KMS-11 (cell line): ENCODE measurements around the gene NSG2.

Experiments
- H2AFZ ChIP-seq: fragments of 200-600 bp; sonication (generic); 2 replicates; pipeline ENCODE4 v1.6.1; 2016; ENCODE audit warnings: antibody characterized with exemption, mixed run types, low read depth
- H3K27ac ChIP-seq: fragments of 200-600 bp; sonication (generic); 2 replicates; pipeline ENCODE4 v1.6.1; 2016; ENCODE audit warnings: mild to moderate bottlenecking, mixed run types
- H3K27me3 ChIP-seq: fragments of 200-600 bp; sonication (generic); 2 replicates; pipeline ENCODE4 v1.6.1; 2017; ENCODE audit warnings: mild to moderate bottlenecking, low read depth, mixed run types, moderate library complexity; ENCODE audit not compliant: insufficient read depth
- H3K36me3 ChIP-seq: fragments of 200-600 bp; sonication (generic); 2 replicates; pipeline ENCODE4 v1.6.1; 2017; ENCODE audit warnings: mild to moderate bottlenecking, mixed run types; ENCODE audit not compliant: insufficient read depth
- H3K4me1 ChIP-seq: fragments of 200-600 bp; sonication (generic); 2 replicates; pipeline ENCODE4 v1.6.1; 2016; ENCODE audit warnings: mild to moderate bottlenecking, low read depth, mixed run types; ENCODE audit not compliant: poor library complexity, severe bottlenecking
- H3K4me2 ChIP-seq: fragments of 200-600 bp; sonication (generic); 2 replicates; pipeline ENCODE4 v1.7.0; 2016; ENCODE audit warnings: mild to moderate bottlenecking, mixed run types
- H3K4me3 ChIP-seq: fragments of 200-600 bp; sonication (generic); IDR thresholded peaks from 2 replicates; pipeline ENCODE4 v1.6.1; 2017; ENCODE audit warnings: low read depth, low read length, mixed read lengths; ENCODE audit not compliant: insufficient read depth
- H3K79me2 ChIP-seq: fragments of 200-600 bp; sonication (generic); 2 replicates; pipeline ENCODE4 v1.6.1; 2016; ENCODE audit warnings: low read depth, mixed run types; ENCODE audit not compliant: insufficient read depth
- H3K9ac ChIP-seq: fragments of 200-600 bp; sonication (generic); 2 replicates; pipeline ENCODE4 v1.6.1; 2016; ENCODE audit warnings: mild to moderate bottlenecking, mixed run types
- H4K20me1 ChIP-seq: fragments of 200-600 bp; sonication (generic); 2 replicates; pipeline ENCODE4 v1.6.1; 2016; ENCODE audit warnings: mild to moderate bottlenecking, mixed run types; ENCODE audit not compliant: insufficient read depth
- TF ChIP-seq, protein P1 (sequence below): fragments of 200-600 bp; sonication (generic); conservative IDR thresholded peaks from 2 replicates; pipeline ENCODE4 v1.6.1; 2017; ENCODE audit warnings: low read depth, mild to moderate bottlenecking, antibody characterized with exemption, low read length, moderate library complexity, mixed read lengths

The NSG2 gene

DNA sequence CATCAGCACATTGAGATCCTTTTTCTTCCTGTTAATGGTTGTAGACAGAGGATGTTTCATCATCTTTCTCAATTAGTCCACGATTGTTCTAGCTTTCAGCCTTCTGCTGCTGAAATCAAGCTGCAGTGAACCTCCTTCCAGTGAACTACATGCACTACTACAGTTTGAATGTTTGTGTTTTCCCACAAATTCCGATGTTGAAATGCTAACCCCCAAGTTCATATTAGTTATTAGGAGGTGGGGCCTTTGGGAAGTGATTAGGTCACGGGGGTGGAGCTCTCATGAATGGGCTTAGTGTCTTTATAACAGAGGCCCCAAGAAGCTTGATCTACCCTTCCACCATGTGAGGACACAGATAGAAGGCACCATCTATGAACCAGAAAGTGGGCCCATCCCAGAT is 32.9 kb downstream of the NSG2 start:
- Histone ChIP-seq H3K9ac (no peak overlapping the region), H3K79me2 (no peaks in the 10 kb centered on the region), H3K27me3 (no peaks in the 10 kb centered on the region), H3K4me2 (no peak overlapping the region), H3K4me1 (no peaks in the 10 kb centered on the region), H2AFZ (no peak overlapping the region), H3K36me3 (no peaks in the 10 kb centered on the region), H3K27ac (no peak overlapping the region), H4K20me1 (no peaks in the 10 kb centered on the region), H3K4me3 (no peak overlapping the region)
- TF ChIP-seq, protein P1, sequence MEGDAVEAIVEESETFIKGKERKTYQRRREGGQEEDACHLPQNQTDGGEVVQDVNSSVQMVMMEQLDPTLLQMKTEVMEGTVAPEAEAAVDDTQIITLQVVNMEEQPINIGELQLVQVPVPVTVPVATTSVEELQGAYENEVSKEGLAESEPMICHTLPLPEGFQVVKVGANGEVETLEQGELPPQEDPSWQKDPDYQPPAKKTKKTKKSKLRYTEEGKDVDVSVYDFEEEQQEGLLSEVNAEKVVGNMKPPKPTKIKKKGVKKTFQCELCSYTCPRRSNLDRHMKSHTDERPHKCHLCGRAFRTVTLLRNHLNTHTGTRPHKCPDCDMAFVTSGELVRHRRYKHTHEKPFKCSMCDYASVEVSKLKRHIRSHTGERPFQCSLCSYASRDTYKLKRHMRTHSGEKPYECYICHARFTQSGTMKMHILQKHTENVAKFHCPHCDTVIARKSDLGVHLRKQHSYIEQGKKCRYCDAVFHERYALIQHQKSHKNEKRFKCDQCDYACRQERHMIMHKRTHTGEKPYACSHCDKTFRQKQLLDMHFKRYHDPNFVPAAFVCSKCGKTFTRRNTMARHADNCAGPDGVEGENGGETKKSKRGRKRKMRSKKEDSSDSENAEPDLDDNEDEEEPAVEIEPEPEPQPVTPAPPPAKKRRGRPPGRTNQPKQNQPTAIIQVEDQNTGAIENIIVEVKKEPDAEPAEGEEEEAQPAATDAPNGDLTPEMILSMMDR, result no peak

DNA sequence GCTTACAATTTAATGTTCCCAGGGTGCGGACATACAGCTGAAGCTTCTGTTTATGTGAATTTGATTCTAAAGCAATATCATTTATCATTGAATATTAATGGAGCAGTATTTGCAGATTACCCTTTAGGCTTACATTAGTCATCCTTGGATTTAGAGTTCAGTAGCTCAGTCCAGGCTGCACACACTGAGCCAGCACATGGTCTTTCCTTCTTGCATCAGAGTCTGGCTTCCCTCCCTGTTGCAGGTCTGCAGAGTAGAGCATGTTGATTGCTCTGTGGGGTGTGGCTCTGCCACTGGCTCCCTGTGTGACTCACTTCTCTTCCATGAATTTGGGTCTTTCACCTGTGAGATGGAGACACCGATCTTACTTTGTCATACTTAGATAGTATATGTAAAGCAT is 36.8 kb downstream of the NSG2 start:
- Histone ChIP-seq H3K4me2 (no peak overlapping the region), H3K27me3 (no peaks in the 10 kb centered on the region), H3K36me3 (no peaks in the 10 kb centered on the region), H4K20me1 (no peaks in the 10 kb centered on the region), H3K4me1 (no peaks in the 10 kb centered on the region), H3K9ac (no peak overlapping the region), H3K4me3 (no peak overlapping the region), H3K27ac (no peak overlapping the region), H3K79me2 (no peaks in the 10 kb centered on the region), H2AFZ (no peak overlapping the region)
- TF ChIP-seq, protein P1, result no peak

DNA sequence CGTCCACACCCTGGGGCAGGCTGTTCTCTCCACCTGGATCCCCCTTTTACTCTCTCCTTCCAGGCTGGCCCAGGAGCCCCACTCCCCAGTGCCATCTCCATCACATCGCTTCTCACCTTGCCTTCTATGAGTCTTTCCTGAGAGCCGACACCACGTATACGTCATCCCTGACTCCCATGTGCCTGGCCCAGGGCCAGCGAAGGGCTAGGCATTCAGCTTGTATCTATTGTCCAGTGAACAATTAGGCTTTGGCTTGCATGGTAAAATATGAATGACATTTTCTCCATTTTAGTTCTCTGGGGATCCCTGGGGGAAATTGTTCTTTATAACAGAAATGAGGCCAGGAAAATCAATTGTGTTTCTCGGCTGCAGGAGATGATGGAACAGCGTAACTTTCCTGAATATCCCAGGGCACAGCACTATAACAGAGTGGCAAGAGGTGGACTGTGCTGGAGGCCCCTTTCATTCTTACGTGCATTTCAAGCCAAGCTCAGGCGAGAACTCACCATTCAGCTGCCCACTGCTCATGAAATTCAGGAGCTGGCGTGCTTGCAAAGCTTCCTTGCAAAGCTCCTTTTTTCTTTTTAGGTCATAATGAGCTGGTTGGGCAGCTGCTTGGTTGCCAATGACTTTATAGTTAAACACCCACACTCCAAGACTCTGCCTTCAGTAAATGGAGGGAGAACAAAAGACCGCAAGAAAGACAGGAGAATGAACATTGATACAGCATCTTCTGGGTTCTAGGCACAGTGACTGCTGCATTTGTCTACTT is 37.7 kb downstream of the NSG2 start:
- Histone ChIP-seq H3K79me2 (no peaks in the 10 kb centered on the region), H3K27me3 (no peaks in the 10 kb centered on the region), H3K4me1 (no peaks in the 10 kb centered on the region), H3K27ac (no peak overlapping the region), H3K4me2 (no peak overlapping the region), H3K36me3 (no peaks in the 10 kb centered on the region), H3K9ac (no peak overlapping the region), H3K4me3 (no peak overlapping the region), H4K20me1 (no peaks in the 10 kb centered on the region), H2AFZ (no peak overlapping the region)
- TF ChIP-seq, protein P1, result no peak

DNA sequence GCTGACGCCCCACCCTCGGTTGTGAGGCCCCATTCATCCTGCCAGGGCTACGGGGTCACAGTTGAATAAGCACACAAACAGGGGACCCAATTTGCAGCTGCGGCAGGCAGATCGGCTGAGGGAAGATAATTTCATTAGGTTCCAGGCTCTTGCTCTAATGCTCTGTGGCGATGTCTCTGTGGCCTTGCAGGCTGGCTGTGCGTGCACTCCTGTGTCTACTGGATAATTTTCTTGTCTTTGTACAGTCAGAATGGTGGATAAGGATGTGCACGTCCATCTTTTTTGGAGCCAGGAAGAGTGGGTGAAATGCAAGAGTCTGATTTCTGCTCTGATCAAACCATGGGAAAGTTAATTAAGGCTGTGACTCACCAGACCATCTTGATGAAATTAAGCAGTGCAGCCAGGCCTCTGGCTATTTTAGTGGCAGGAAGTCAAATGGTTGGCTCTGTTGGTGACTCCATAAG is 39.2 kb downstream of the NSG2 start:
- Histone ChIP-seq H2AFZ (no peak overlapping the region), H3K79me2 (no peaks in the 10 kb centered on the region), H3K36me3 (no peaks in the 10 kb centered on the region), H3K27ac (no peak overlapping the region), H3K9ac (no peak overlapping the region), H3K4me1 (no peaks in the 10 kb centered on the region), H3K4me3 (no peak overlapping the region), H4K20me1 (no peaks in the 10 kb centered on the region), H3K4me2 (no peak overlapping the region), H3K27me3 (no peaks in the 10 kb centered on the region)
- TF ChIP-seq, protein P1, result no peak
